Pons (tissue), 1 donor: ENCODE data around the gene TRPM8.

Source experiments
- DNase-seq: peaks from one replicate; pipeline ENCODE4 v3.0.0-alpha.2; 2016; ENCODE audit warnings: low spot score

The TRPM8 gene

DNA sequence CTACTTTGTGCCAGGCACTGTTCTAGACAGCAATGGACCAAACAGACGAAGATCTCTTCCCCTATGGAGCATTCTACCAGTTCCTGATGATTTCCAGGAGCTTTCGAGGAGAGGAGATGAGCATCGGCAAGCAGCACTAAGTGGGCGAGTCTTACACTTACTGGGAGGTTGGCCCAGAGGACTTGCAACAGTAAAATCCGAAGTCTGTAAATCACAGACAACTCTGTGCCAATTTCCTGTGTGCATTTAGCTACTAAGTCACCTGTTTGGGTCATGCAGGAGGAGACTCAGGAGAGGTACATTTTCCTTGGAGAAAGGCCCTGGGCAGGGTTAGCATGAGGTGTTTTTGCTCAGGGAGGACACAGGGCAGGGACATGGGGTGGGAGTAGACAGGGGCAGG, 58.9 kb downstream of the TRPM8 start:
- no peak for DNase-seq

DNA sequence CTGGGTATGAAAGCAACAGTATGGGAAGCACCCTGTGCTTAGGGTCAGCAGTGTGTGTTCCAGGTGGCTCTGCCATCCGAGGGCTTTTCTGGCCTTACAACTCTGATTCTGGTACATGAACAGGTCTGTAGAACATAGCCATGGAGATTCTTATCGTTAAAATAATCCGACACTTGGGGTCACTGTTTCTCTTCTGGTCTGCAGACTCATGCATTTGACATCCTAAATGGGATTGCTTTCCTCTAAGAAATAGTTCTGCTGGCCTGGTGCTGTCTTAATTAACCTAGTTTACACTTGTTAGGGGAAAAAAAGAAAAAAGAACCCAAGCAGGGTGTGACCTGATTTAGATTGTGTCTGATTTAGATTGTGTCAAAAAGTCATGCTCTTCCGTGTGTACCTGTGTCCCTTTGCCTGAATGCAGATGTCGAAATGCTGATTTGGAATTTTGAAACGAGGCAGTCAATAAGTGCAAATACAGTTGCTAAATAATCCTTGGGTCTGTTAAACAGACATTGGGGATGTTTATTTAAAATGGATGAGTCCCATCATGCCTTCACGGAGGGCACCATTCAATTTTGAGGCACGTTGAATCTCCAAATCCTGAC, 59.6 kb downstream of the TRPM8 start:
- peak; percentile 70 for DNase-seq

DNA sequence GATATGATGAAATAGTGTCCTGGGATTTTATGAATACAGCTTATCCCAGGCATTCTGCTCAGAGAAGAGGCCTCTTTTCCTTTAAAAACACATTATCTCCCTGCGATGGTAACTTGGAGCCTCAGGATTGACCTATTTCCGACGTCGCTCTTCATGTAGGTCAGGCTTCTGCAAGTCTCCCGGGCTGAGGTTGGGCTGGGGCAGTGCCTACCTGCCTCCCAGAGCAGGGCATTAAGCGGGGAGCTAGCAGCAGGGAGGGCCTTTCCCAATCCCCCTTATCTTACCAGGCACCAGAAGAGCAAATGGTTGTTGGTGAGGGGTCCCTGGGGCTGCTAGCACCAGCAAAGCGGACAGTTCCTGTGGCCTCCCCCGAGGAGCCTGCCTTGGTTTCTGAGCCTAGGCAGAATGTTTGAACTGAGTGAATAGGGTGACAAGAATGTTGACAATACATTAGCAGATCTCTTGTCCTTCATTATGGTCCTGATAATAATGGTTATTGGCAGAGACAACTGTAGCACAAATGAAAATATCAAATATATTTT, 60.2 kb downstream of the TRPM8 start:
- no peak for DNase-seq

DNA sequence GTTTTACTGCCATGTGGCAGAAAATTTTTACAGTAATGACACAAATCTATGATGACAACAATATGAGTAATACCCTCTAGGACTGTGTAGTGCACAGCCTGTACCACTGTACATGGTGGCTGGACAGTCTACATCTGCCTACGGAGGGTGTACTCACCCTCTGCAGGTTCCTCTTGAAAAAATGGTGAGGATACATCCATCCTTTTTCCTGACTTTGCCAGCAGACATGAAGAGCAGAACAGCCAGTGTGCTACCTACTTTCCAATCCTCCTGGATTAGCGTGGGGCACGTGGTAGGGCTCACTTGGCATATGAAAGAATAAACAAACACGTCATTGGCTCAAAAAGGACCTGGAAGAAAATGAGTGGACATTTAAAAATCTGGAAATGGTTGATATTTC, 62.6 kb downstream of the TRPM8 start:
- no peak for DNase-seq

DNA sequence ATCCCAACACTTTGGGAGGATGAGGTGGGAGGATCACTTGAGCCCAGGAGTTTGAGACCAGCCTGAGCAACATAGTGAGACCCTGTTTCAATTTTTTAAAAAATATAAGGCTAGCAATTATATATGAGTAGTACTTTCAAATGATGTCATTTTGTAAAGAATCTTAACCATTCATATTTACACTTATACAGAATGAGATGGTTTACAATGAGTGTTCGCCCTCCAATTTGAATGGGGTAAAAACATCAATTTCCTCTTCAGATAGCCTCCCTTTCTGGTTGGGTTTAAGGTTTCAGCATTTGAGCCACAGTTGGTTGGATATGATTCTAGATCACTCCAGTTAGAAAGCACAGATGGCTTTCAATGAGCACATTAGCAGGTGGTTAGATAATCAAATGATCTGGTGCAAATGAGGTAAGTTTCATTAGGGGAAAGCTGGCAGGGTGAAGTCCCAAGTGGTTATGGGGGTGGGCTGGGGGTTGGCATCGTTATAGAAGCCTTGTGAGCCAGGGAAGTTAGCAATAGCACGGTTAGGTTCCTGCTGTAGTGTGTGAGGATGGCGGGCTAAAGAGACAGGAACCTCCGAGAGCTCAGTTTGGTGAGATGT, 63.9 kb downstream of the TRPM8 start:
- no peak for DNase-seq

DNA sequence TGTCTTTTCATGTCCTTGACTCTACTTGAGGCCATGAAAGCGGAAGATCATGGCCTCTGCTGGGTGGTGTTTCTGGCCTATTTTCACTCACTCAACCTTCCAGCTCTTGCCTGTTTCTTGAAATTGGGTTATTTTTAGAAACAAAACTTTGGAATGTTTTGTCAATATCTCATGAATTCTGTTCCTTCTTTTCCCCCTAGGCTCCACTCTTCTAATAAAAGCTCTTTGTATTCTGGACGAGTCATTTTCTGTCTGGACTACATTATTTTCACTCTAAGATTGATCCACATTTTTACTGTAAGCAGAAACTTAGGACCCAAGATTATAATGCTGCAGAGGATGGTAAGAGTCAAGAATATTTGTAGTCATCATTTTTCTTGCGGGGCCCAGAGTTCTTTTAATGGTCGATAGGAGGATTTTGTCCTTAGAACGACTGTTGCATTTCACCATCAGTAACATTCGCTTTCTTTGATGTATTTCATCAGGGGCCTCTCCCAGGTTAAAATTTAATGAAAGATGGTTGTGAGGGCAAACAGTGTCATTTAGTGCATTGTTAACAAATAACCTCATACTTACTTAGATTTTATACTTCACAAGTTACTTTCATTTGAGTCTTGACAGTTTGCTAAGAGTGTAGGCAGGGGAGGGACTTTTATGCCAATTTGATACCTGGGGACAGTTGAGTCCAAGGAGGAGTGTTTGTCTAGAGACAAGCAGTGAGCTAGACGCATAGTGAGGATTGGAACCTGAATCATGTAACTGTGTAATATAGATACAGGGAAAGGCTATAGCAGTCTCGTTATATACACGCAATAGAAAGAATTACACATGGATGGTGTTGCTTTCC, 64.6 kb downstream of the TRPM8 start:
- DNase-seq, result no peak

DNA sequence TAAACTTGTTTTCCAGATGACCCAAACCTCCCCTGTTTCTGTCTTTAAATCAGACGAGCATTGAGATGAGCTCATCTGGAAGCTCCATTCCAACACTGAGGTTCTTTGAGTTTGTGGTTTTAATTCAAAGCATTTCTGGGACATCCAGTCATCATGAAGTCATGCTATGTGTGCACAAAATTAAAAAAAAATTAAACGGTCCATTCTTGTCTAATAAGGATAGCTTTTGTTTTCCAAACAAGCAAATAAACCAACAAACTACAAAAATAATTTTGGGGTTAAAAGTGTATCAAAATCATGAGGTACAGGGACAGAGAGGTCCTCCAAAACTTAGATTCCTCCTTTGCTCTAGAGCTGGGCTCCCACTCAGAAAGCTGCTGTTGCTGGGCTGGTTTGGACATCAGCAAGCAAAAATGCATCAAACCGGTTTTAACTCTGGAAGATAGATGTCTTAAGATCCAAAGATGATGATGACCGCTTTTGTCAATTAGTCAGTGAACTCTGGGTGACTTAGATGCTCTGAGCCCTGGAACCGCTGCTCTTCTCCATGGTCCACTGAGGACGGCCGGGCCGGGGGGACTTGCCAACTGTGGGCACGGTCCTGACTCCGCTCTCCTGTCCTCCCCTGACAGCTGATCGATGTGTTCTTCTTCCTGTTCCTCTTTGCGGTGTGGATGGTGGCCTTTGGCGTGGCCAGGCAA, 65.4 kb downstream of the TRPM8 start:
- DNase-seq, result no peak

DNA sequence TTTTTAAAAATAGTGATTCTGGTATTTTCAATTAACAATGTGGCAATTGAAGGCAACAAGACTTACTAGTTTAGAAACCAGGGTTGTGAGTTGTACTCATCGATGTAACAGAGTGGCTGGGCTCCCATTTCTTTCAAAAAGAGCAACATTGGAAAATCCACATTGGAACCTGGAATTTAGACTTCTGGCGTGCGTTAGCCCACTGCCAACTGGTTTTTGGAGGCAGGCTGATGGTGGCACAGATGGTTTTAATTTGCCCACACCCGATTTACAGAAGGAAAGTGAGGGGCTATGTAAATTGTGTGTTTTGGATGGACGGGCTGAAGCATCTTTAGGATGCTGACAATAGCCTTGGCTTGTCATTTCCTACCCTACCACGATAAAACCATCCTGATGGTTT, 66.3 kb downstream of the TRPM8 start:
- no peak for DNase-seq

DNA sequence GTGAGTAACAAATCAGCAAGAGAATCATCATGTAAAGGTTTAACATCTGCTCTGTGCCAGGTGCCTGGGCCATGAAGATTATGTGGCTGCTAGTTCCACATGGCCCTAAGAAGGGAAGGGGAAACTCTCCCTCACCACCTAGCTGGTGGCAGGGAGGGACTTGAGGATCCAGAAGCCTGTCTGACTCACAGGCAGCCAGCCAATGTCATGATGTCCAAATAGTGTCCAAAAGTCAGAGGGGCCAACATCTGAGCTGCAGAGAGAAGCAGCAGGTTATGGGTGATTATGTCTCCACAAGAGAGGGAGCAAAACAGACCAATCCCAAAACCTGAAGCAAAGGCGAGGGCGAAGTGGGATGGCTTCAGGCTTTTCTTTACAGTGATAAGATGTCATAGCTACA, 71.4 kb downstream of the TRPM8 start:
- DNase-seq, result no peak

DNA sequence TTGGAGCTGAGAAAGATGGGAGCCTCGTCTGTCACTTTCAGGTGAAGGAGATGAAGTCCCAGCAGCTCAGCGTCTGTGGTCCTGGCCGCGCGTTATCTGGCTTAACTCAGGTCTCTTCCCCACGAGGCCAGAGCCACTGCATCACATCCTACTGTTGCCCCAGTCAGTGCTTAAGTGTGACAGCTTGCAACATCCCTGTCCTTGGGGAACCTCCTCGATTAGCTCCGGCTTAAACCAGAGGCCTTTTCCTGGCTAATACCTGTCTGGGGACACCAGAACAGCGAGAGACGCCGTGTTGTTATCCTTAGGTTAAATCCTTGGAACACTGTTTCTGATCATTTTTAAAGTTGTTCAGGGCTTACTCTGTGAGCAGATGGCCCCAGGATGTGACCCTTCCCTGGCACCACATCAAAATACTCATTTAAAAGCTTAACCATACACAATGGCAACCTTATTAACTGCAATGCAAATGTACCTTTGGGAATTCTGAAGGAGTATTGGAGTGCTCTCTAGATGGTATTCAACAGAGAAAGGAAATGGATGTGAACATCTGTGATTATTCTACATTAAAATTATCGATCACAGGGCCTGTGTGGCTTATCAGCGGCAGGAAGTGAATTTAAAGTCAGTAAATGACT, 72.2 kb downstream of the TRPM8 start:
- DNase-seq, result no peak

DNA sequence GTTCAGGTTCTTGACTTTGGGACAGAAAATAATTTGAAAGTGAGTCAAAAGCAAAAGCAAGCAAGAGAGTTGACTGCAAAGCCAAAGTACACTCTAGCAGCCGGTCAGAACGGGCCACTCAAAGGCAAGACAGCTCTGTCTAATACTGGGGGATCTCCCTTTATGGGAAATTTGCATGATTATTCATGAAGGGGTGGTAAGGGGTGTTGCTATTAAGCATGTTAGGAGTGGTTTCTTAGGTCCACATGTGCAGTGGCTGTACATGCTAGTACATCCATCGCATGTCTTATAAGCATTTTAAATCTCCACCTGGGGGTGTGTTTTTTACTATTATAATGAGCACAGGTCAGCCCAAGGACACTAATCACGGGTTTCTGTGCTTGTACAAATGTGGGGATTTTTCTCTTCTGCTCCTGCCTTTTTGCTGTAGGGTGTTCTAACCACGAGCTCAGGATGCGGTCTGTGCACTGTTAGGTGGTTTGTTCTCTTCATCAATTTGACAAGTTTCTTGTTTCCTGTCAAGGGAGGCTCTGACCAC, 73.2 kb downstream of the TRPM8 start:
- DNase-seq, result no peak

DNA sequence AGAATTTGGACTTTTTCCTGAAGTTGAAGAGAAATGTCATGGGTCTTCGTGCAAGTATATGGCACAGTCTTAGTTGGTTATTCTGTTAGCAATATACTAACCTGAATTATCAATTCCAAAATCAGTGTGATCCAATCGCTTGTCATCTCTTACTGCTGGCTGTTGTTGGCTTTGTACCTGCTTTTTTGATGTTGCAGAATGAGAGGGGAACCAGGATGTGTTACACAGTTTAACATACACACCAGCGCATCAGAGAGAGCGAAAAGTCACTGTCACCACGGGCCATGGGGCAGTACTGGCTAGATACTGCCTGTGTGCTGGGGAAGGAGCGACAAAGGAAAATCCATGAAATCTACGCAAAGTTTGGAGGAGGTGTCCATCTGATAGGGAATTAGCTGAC, 74.0 kb downstream of the TRPM8 start:
- no peak for DNase-seq

DNA sequence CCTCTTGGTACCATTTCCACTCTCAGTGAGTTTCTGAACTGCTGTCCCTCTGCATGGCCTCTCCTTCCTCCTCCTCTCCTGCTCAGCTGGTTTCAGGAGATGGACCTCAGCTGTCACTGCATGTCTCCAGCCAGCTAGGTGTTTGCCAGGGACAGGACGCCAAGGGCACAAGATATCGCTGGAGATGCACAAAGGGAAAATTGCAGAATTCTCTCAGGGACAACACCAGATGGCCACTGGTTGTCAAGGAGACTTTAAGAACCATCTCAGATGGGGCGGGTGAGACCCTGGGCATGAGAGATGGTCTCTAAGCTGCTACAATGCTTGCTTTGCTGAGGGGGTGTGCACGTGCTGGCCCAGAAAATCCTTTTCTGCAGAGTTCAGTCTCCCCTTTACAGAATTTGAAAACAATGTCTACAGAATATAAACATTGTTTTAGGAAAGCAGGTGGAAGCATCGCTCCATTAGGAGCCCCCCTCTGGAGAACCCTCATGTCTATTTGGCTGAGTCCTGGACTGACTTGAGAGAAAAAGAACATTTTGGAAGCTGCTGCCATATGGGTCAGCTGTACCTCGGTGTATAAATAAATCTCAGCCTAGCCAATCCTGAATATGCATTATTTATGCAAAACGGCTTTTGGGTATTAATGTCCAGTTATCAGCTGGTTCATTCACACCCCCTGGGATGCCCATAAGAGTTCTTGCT, 75.5 kb downstream of the TRPM8 start:
- DNase-seq, result peak; percentile 25

DNA sequence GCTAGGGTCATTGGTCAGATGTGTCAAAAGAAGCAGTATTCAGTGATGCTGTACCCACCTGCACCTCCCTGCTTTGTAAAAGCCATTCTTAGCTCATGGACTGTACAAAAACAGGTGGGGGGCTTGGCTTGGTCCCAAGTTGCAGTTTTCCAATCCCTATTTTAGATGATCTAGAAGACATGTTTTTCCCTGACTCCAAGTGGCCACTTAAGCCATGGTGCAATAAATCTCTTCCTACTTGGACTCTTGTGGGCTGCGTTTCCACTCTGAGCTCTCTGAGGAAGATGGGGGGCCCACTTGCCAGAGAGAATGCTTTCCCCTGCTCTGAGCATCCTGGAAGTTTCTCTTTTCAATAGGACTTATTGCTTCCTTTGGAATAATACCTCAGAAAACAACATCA, 76.3 kb downstream of the TRPM8 start:
- DNase-seq, result no peak

DNA sequence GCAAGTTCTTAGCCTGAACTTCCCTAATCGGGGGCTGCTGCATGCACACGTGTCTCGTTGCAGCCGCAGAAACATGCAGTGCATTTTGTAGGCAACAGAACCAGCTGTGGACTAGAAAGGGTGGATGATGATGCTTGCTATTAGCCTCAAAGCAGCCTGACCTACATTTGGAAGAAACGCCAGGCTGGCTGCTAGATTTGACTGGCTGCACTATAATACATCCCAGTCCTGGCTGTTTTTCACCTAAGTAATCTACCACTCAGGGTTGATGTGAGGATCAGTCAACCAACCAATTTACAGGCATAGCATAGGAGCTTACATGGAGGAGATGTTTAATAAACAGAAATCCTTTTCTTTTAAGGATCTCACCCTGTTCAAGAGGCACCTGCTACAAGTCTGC, 77.0 kb downstream of the TRPM8 start:
- DNase-seq, result no peak

DNA sequence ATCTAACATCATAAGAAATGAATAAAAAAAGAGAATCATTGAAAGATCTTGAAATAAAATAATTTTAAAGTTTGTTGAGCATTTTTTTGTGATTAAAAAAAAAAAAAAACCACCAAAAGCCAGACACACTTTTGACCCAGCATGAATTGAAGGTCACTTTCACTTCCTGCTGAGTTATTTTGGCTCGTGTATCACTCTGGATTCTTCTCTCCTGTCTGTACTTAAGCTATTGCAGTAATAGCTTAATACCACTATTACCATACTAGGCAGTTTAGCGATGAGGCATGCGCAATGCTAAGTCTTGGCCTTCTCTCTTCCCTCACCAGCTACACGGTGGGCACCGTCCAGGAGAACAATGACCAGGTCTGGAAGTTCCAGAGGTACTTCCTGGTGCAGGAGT, 78.8 kb downstream of the TRPM8 start:
- DNase-seq, result no peak

DNA sequence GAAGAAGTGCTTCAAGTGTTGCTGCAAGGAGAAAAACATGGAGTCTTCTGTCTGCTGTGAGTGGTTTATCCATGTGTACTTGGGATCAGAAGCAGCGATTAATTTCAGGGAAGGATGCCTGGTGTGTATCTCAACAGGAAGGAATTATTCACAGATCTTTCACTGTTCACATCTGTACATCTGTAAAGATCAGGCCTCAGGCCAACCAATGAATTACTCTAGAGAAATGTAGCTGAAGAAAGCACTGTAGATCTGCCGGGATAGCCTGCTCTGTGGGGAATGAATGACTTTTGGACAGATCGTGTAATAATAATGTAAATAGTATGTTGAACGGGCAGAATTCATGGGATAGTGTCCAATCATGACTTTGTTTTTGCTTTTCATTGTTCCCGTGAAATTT, 79.3 kb downstream of the TRPM8 start:
- DNase-seq, result no peak

DNA sequence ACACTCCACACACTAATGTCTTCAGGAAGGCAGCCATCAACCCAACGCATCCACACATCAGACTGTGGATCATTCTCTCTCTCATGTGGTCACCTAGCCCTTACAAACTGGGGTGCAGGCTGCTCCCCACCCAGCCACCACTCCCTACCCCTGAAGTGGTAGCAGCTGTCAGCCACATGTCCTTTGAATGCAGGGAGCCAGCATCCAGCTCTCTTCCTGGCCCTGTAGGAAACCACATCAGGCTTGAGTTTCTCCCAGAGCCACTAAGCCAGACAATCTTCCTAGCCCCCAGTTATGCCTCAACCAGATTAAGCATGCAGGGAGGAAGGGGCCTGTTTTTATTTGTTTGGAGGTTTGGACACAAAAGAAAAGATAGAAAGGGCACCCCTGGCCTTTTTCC, 80.5 kb downstream of the TRPM8 start:
- DNase-seq, result no peak

DNA sequence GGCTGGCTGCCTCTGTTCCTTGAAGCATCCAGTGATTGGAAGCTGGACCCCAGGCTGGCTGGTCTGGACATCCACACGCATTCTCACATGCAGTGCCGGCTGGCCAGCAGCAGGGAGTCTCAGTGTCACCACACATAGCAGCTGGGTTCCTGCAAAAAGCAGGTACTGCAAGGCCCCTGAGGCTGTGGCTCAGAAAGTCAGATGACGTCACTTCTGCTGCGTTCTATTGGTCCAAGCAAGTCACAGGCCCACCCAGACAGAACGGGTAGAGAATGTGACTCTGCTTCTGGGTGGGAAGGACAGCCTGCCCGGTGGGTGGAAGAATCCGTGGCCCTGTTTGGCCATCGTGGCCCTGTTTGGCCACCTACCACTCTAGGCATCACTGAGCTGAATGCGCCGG, 82.0 kb downstream of the TRPM8 start:
- no peak for DNase-seq

DNA sequence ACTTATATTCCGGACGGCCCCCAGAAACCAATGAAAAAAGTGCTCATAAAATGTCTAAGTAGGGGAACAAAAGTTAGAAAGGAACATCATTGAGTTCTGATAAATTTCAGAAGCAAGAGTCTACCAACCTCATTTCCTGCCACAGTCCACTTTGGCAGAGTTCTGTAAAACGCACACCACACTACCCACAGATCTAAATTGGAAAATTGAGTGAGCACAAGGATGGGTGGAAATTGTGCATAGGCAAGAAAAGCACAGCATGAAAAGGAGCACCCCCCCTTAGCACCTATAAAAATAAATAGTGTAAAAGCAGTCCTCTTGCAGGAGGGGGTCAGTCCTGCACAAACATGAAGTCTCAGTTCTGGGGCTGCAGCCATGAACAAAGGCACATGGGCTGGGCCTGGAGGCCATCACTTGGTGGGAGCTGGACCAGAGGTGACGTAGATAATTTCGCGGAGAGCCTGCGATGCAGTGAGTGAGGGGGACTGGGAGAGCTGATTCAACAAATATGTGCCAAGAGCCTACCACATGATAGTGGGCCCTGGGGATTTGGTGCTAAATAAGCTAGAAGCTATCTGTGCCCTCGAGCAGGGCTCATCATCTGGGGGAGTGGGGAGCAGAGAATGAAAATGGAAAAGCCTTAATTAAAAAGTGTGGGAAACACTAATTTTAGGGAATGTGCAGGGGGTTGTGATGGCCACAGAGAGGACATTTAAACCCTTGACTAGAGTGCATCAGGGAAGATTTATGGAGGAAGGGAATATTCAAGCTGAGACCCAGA, 84.4 kb downstream of the TRPM8 start:
- no peak for DNase-seq
